Measurements from ENCODE around the gene GPRC5B. TPM values are rescaled to one million over a fixed set of nuclear protein-coding genes. Genes with fewer than 3 reads are reported as not detected.

Gene GPRC5B
- total RNA-seq, 1 donor from 2014 or later, result 140 TPM

DNA sequence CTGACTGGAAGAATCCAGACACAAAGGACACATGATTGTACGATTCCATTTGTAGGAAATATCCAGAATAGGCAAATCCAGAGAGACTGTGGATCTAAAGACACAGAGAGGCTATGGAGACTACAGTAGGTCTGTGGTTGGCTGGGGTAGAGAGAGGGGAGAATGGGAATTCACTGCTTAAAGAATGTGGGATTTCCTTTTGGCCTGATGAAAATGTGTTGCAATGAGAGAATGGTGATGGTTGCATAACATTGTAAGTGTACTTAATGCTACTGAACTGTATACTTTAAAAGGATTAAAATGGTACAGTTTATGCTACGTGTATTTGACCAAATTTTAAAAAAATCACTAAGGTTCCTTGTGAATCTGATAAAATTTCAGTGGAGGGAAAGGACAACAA is 62.1 kb downstream of the GPRC5B start:
- H3K9me3 Mint-ChIP-seq (ENCODE audit: unreplicated experiment), result no peaks in the 10 kb centered on the region
- H3K27ac Mint-ChIP-seq (ENCODE audit: unreplicated experiment), result no peak overlapping the region
- TF ChIP-seq, protein P1, sequence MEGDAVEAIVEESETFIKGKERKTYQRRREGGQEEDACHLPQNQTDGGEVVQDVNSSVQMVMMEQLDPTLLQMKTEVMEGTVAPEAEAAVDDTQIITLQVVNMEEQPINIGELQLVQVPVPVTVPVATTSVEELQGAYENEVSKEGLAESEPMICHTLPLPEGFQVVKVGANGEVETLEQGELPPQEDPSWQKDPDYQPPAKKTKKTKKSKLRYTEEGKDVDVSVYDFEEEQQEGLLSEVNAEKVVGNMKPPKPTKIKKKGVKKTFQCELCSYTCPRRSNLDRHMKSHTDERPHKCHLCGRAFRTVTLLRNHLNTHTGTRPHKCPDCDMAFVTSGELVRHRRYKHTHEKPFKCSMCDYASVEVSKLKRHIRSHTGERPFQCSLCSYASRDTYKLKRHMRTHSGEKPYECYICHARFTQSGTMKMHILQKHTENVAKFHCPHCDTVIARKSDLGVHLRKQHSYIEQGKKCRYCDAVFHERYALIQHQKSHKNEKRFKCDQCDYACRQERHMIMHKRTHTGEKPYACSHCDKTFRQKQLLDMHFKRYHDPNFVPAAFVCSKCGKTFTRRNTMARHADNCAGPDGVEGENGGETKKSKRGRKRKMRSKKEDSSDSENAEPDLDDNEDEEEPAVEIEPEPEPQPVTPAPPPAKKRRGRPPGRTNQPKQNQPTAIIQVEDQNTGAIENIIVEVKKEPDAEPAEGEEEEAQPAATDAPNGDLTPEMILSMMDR (IDR thresholded peaks at IDR 0.05; ENCODE audit: unreplicated experiment), result no peak
- no peak overlapping the region for H3K4me3 Mint-ChIP-seq (ENCODE audit: unreplicated experiment)
- peaks cover 3% of the 10 kb centered on the region for H3K27me3 Mint-ChIP-seq (ENCODE audit: unreplicated experiment)
- DNase-seq (ENCODE audit: low spot score), result no peak
- peaks cover 4% of the 10 kb centered on the region for H3K36me3 Mint-ChIP-seq (ENCODE audit: low read depth, unreplicated experiment)
- H3K4me1 Mint-ChIP-seq (ENCODE audit: unreplicated experiment), result peaks cover 6% of the 10 kb centered on the region

DNA sequence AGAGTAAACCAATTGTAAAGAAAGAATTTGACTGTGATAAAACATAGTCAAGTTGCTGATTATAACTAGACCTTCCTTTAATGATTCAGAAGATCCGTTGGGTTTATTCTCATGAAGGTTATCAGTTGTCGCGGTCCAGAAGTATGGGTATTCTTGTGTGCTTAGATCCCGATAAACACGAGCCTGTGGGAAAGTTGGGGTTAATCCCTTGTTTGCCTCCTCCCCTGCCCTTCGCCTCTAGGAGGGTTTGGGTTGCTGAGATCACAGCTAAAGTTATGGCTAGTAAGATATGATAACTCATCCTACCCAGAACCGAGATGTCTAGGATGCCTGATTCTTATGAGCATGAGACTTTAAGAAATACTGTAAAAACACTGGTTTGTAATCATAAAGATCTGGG is 66.8 kb downstream of the GPRC5B start:
- no peak overlapping the region for H3K4me3 Mint-ChIP-seq (ENCODE audit: unreplicated experiment)
- TF ChIP-seq, protein P1 (IDR thresholded peaks at IDR 0.05; ENCODE audit: unreplicated experiment), result no peak
- H3K4me1 Mint-ChIP-seq (ENCODE audit: unreplicated experiment), result peaks cover 6% of the 10 kb centered on the region
- peaks cover 7% of the 10 kb centered on the region for H3K36me3 Mint-ChIP-seq (ENCODE audit: low read depth, unreplicated experiment)
- no peak overlapping the region for H3K27ac Mint-ChIP-seq (ENCODE audit: unreplicated experiment)
- peaks cover 2% of the 10 kb centered on the region for H3K27me3 Mint-ChIP-seq (ENCODE audit: unreplicated experiment)
- peaks cover 6% of the 10 kb centered on the region for H3K9me3 Mint-ChIP-seq (ENCODE audit: unreplicated experiment)
- DNase-seq (ENCODE audit: low spot score), result no peak

DNA sequence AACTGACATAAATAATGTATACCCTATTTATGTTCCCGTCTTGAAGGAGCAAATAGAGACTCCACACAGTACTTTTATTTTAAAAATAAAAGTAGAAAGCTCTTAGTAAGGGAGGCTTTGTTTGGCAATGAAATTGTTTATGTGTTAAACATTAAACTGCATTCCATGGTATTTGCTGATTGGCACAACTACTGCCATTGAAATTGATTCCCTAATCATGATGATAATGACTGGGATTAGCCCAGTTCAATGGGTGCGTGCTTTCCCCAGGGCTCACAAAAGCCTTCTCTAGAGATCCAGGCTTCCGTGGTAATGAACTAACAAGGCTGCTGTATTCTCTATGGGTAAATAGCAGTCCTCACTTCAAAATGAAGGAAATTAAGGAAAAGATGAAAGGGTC is 67.5 kb downstream of the GPRC5B start:
- Mint-ChIP-seq H3K27ac (ENCODE audit: unreplicated experiment) (no peak overlapping the region), H3K36me3 (ENCODE audit: low read depth, unreplicated experiment) (peaks cover 7% of the 10 kb centered on the region), H3K4me3 (ENCODE audit: unreplicated experiment) (no peak overlapping the region), H3K27me3 (ENCODE audit: unreplicated experiment) (no peaks in the 10 kb centered on the region), H3K9me3 (ENCODE audit: unreplicated experiment) (peaks cover 9% of the 10 kb centered on the region), H3K4me1 (ENCODE audit: unreplicated experiment) (no peaks in the 10 kb centered on the region)
- TF ChIP-seq, protein P1 (IDR thresholded peaks at IDR 0.05; ENCODE audit: unreplicated experiment), result no peak
- DNase-seq (ENCODE audit: low spot score), result no peak

DNA sequence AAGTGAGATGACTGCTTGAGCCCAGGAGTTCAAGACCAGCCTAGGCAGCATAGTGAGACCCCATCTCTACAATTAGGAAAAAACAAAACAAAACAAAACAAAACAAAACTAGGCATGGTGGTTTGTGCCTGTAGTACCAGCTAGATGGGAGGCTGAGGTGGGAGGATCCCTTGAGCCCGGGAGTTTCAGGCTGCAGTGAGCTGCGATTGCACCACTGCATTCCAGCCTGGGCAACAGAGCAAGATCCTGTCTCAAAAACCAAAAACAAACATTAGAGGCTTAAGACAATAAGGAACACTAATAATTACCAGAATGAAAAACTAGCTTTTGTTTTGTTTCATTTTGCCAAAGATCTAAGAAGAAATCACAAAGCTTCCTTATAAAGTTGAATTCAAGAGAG is 69.2 kb downstream of the GPRC5B start:
- TF ChIP-seq, protein P1 (IDR thresholded peaks at IDR 0.05; ENCODE audit: unreplicated experiment), result no peak
- DNase-seq (ENCODE audit: low spot score), result no peak
- no peaks in the 10 kb centered on the region for H3K27me3 Mint-ChIP-seq (ENCODE audit: unreplicated experiment)
- no peak overlapping the region for H3K27ac Mint-ChIP-seq (ENCODE audit: unreplicated experiment)
- peaks cover 9% of the 10 kb centered on the region for H3K9me3 Mint-ChIP-seq (ENCODE audit: unreplicated experiment)
- no peak overlapping the region for H3K4me3 Mint-ChIP-seq (ENCODE audit: unreplicated experiment)
- peaks cover 7% of the 10 kb centered on the region for H3K36me3 Mint-ChIP-seq (ENCODE audit: low read depth, unreplicated experiment)
- H3K4me1 Mint-ChIP-seq (ENCODE audit: unreplicated experiment), result no peaks in the 10 kb centered on the region

DNA sequence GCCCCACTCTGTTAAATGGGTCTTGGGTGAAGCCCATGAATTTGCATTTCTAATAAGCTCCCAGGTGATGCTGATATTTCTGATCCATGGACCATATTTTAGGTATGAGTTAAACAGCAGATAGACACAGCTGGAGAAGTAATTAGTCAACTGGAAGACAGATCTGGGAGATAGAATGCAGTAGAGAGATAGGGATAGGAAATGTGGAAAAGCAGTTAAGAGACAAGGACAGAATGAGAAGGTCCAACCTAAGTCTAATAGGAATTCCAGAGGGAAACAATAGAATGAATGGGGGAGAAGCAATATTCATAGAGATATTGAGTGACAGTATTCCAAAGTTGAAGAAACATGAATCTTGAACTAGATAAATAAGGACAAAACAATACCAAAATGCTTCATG is 71.7 kb downstream of the GPRC5B start:
- TF ChIP-seq, protein P1 (IDR thresholded peaks at IDR 0.05; ENCODE audit: unreplicated experiment), result no peak
- Mint-ChIP-seq H3K9me3 (ENCODE audit: unreplicated experiment) (peaks cover 9% of the 10 kb centered on the region), H3K27me3 (ENCODE audit: unreplicated experiment) (no peaks in the 10 kb centered on the region), H3K36me3 (ENCODE audit: low read depth, unreplicated experiment) (peaks cover 7% of the 10 kb centered on the region), H3K27ac (ENCODE audit: unreplicated experiment) (no peak overlapping the region), H3K4me3 (ENCODE audit: unreplicated experiment) (peak overlapping the region; percentile 24), H3K4me1 (ENCODE audit: unreplicated experiment) (no peaks in the 10 kb centered on the region)
- no peak for DNase-seq (ENCODE audit: low spot score)
